ENCODE results near the gene GUCY1B1.

Gene GUCY1B1

GRCh38 chr4:155761047-155761446 lies 2.2 kb downstream of the GUCY1B1 start:
- no peak for DNase-seq (ENCODE audit: extremely low read depth in 1 of 2, low read depth in 1 of 2)

- DNase-seq (ENCODE audit: extremely low read depth in 1 of 2, low read depth in 1 of 2) = no peak
Observed at GRCh38 chr4:155761916-155762315, 3.1 kb downstream of the GUCY1B1 start.

GRCh38 chr4:155762334-155762733 lies 3.5 kb downstream of the GUCY1B1 start:
- no peak for DNase-seq (ENCODE audit: extremely low read depth in 1 of 2, low read depth in 1 of 2)

- no peak for DNase-seq (ENCODE audit: extremely low read depth in 1 of 2, low read depth in 1 of 2)
Observed at GRCh38 chr4:155763551-155763950, 4.7 kb downstream of the GUCY1B1 start.

GRCh38 chr4:155765149-155765548 lies 6.3 kb downstream of the GUCY1B1 start:
- no peak for DNase-seq (ENCODE audit: extremely low read depth in 1 of 2, low read depth in 1 of 2)

GRCh38 chr4:155766622-155767021 lies 7.8 kb downstream of the GUCY1B1 start:
- no peak for DNase-seq (ENCODE audit: extremely low read depth in 1 of 2, low read depth in 1 of 2)

- no peak for DNase-seq (ENCODE audit: extremely low read depth in 1 of 2, low read depth in 1 of 2)
Observed at GRCh38 chr4:155768370-155768769, 9.5 kb downstream of the GUCY1B1 start.

GRCh38 chr4:155769090-155769489 lies 10.3 kb downstream of the GUCY1B1 start:
- no peak for DNase-seq (ENCODE audit: extremely low read depth in 1 of 2, low read depth in 1 of 2)

- DNase-seq (ENCODE audit: extremely low read depth in 1 of 2, low read depth in 1 of 2) = no peak
Observed at GRCh38 chr4:155772459-155773195, 13.8 kb downstream of the GUCY1B1 start.

GRCh38 chr4:155773196-155773800 lies 14.5 kb downstream of the GUCY1B1 start:
- DNase-seq (ENCODE audit: extremely low read depth in 1 of 2, low read depth in 1 of 2) = no peak

GRCh38 chr4:155774033-155774432 lies 15.2 kb downstream of the GUCY1B1 start:
- DNase-seq (ENCODE audit: extremely low read depth in 1 of 2, low read depth in 1 of 2) = no peak

- no peak for DNase-seq (ENCODE audit: extremely low read depth in 1 of 2, low read depth in 1 of 2)
Observed at GRCh38 chr4:155777971-155778735, 19.3 kb downstream of the GUCY1B1 start.

GRCh38 chr4:155780775-155781174 lies 22.0 kb downstream of the GUCY1B1 start:
- DNase-seq (ENCODE audit: extremely low read depth in 1 of 2, low read depth in 1 of 2) = no peak

GRCh38 chr4:155781249-155781831 lies 22.5 kb downstream of the GUCY1B1 start:
- no peak for DNase-seq (ENCODE audit: extremely low read depth in 1 of 2, low read depth in 1 of 2)

GRCh38 chr4:155784637-155785036 lies 25.8 kb downstream of the GUCY1B1 start:
- no peak for DNase-seq (ENCODE audit: extremely low read depth in 1 of 2, low read depth in 1 of 2)

GRCh38 chr4:155785828-155786227 lies 27.0 kb downstream of the GUCY1B1 start:
- DNase-seq (ENCODE audit: extremely low read depth in 1 of 2, low read depth in 1 of 2) = no peak

- DNase-seq (ENCODE audit: extremely low read depth in 1 of 2, low read depth in 1 of 2) = no peak
Observed at GRCh38 chr4:155787113-155787710, 28.4 kb downstream of the GUCY1B1 start.

GRCh38 chr4:155789391-155789790 lies 30.6 kb downstream of the GUCY1B1 start:
- DNase-seq (ENCODE audit: extremely low read depth in 1 of 2, low read depth in 1 of 2) = no peak

GRCh38 chr4:155789982-155790381 lies 31.2 kb downstream of the GUCY1B1 start:
- DNase-seq (ENCODE audit: extremely low read depth in 1 of 2, low read depth in 1 of 2) = no peak

- DNase-seq (ENCODE audit: extremely low read depth in 1 of 2, low read depth in 1 of 2) = no peak
Observed at GRCh38 chr4:155794589-155795236, 35.9 kb downstream of the GUCY1B1 start.

- no peak for DNase-seq (ENCODE audit: extremely low read depth in 1 of 2, low read depth in 1 of 2)
Observed at GRCh38 chr4:155795991-155796390, 37.2 kb downstream of the GUCY1B1 start.
